Fibroblast of mammary gland (primary cell): ENCODE data around the gene STPG4.
A peak's percentile ranks its signal among the peaks of the same experiment; 100 is the strongest.

Source experiments
- DNase-seq: peaks from one replicate; pipeline ENCODE4 v3.0.0-alpha.2; 2010; ENCODE audit warnings: low read depth
- H3K4me3 ChIP-seq: 2 replicates; pipeline ENCODE4 v1.5.1; 2011; ENCODE audit warnings: low read depth, mild to moderate bottlenecking, low read length, moderate library complexity; ENCODE audit not compliant: control insufficient read depth
- TF ChIP-seq, protein P1 (sequence below): conservative IDR thresholded peaks from 2 replicates; pipeline ENCODE4 v1.5.1; 2011; ENCODE audit warnings: low read depth, low read length, inconsistent platforms; ENCODE audit not compliant: control insufficient read depth, insufficient read depth

STPG4 gene

DNA sequence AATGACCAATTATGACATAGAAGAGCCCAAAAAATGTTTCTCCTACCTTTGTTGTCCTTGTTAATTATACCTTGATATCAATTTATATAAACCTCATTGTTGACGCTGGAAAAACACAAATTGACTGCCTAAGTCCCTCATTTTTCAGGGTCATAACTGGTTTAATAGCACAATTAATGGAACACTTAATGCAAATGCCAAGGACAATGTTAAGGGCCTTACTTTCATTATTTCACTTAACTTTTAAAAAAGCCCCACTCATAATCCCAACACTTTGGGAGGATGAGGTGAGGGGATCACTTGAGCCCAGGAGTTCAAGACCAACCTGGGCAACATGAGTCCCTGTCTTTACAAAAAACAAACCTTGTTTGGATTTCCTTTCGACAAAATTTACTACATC lies 3.5 kb upstream of the STPG4 start:
- DNase-seq = no peak
- TF ChIP-seq, protein P1, sequence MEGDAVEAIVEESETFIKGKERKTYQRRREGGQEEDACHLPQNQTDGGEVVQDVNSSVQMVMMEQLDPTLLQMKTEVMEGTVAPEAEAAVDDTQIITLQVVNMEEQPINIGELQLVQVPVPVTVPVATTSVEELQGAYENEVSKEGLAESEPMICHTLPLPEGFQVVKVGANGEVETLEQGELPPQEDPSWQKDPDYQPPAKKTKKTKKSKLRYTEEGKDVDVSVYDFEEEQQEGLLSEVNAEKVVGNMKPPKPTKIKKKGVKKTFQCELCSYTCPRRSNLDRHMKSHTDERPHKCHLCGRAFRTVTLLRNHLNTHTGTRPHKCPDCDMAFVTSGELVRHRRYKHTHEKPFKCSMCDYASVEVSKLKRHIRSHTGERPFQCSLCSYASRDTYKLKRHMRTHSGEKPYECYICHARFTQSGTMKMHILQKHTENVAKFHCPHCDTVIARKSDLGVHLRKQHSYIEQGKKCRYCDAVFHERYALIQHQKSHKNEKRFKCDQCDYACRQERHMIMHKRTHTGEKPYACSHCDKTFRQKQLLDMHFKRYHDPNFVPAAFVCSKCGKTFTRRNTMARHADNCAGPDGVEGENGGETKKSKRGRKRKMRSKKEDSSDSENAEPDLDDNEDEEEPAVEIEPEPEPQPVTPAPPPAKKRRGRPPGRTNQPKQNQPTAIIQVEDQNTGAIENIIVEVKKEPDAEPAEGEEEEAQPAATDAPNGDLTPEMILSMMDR = no peak
- no peak overlapping the region for H3K4me3 ChIP-seq

DNA sequence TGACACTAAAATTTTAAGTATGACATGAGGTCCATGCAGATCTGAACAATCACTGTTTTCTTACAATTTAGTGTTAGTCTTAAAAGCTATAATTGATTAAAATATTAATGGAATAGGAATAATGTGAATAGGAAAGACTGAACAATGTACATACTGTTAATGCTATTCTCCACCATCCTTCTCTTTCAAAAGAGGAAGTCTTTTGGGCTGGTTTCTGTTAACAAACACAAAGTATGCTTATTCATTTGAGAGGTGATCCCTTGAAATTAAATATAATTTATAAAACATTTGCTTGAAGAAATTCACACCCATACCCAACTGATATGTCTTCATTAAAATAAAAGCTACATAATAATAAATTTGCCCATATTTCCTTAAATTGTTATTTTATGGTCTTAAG lies 2.3 kb downstream of the STPG4 start:
- H3K4me3 ChIP-seq = no peak overlapping the region
- TF ChIP-seq, protein P1 = no peak
- no peak for DNase-seq

DNA sequence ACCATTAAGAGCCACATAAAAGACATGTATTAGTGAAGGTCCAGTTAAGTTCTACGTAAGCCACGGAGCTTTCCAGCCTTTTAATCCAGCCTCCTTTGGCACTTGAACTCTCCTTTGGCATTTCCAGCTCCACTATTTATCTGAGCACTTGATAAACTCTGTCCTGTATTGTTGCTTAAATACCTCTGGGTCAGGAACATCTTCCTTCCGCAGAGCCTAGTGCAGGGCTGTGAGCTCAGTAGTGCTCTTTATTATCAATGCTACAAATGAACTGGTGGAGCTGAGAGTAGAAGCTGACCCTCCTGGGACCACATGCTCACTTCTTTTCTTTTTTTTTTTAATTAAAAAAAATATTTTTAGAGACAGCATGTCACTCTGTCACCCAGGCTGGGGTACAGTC lies 4.9 kb downstream of the STPG4 start:
- TF ChIP-seq, protein P1 = no peak
- no peak for DNase-seq

DNA sequence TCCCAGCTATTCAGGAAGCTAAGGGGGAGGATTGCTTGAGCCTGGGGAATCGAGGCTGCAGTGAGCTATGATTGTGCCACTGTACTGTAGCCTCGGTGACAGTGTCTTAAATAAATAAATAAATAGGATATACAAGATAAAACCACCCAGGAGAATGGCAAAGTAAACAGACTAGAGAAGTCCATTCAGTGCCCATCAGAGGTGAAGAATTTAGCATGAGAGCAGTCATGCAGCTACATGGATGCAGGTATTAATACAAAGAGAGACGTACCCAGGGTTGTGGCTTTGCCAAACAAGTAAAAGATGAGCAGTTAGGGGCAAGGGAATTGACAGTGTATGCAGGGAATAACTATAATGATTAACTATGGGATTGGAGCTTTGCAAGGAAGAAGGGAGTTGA lies 8.1 kb downstream of the STPG4 start:
- TF ChIP-seq, protein P1 = no peak
- DNase-seq = no peak
- H3K4me3 ChIP-seq = no peak overlapping the region

More for the DNA sequence above, 4.9 kb downstream of the STPG4 start:
- no peak overlapping the region for H3K4me3 ChIP-seq

DNA sequence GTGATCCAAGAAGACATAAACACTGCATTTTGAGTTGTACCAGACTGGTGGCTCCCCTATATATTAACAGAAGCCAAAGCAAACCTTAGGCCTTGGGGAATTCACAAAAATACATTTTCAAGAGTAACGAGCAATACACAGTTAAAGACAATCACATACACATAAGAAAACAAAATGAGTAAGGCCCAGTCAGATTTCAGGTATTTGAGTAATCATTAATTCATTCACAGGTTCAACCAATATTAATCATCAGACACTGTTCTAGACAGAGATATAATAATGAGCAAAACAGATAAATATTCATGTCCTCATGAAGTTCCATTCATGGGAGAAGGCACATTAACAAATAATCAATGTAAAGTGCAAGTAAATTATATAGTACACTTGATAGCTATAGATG lies 9.6 kb downstream of the STPG4 start:
- TF ChIP-seq, protein P1 = no peak
- H3K4me3 ChIP-seq = no peak overlapping the region
- no peak for DNase-seq

DNA sequence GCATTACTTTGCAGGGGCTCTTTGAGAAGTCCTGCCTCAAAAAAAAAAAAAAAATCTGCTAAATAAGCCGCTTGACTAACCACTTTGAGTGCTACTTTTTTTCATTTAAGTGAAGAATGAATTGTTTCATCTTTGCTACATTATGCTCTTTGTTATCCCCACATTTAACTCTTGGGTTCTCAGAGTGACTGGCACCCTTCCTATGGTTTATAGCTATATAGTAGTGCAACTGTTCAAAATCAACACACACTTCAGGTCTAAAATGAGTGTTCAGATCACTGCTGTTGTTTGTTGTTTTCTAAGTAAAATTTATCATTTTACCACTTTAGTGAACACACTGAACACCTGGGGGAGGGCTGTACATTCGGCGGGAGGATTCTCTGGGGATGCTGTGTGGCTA lies 13.6 kb downstream of the STPG4 start:
- TF ChIP-seq, protein P1 = no peak
- no peak overlapping the region for H3K4me3 ChIP-seq
- DNase-seq = no peak

DNA sequence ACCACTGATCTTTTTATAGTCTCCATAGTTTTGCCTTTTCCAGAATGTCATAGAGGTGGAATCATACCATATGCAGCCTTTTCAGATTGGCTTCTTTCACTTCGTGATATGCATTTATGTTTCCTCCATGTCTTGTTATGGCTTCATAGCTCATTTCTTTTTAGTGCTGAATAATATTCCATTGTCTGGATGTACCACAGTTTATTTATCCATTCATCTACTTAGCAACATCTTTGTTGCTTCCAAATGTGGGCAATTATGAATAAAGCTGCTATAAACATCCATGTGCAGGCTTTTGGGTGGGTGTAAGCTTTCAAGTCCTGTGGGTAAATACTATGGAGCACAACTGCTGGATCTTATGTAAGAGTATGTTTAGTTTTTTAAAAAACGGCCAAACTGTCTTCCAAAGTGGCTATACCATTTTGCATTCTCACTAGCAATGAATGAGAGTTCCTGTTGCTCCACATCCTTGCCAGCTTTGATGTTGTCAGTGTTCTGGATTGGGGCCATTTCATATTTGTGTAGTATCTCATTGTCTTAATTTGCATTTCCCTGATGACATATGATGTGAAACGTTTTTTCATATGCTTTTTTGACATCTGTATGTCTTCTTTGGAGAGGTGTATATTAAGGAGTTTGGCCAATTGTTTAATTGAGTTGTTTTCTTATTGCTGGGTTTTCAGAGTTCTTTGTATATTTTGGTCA lies 20.6 kb downstream of the STPG4 start:
- DNase-seq = peak; percentile 26
- TF ChIP-seq, protein P1 = no peak
- no peak overlapping the region for H3K4me3 ChIP-seq
